NB4 (cell line): ENCODE data around the gene SYT2.

Experiments used
- MYC ChIP-seq: IDR thresholded peaks from 2 replicates; pipeline ENCODE4 v1.6.1; 2011; ENCODE audit warnings: low read depth, low read length
- POLR2A ChIP-seq: IDR thresholded peaks from 2 replicates; pipeline ENCODE4 v1.6.1; 2011; ENCODE audit warnings: mild to moderate bottlenecking; ENCODE audit not compliant: insufficient read length; ENCODE audit errors: extremely low read depth
- TF ChIP-seq, protein P1 (sequence below): IDR thresholded peaks from one replicate; pipeline ENCODE4 v1.5.1; 2012; ENCODE audit warnings: low read depth, low read length
- TF ChIP-seq, protein P2 (sequence below): IDR thresholded peaks from 2 replicates; pipeline ENCODE4 v1.6.1; 2011; ENCODE audit warnings: low read depth, low read length

DNA sequence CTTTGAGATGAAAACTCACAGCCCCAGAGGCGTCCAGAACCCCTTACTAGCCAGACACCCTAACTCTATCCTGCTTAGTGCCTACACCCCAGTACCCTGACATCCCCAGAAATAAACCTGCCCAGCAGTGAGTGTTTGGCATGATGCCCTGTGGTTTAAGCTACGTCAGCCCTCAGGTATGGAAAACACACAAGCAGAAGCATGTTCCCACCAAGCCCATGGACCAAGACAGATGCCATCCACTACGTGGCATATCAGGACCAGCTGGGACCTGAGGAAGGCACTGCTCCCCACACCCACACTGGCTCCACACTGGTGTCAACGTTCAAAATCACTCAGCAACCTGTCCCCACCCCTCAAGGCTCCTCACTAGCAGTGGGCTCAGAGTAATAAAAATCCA, 116.4 kb downstream of the SYT2 start:
- TF ChIP-seq, protein P1, sequence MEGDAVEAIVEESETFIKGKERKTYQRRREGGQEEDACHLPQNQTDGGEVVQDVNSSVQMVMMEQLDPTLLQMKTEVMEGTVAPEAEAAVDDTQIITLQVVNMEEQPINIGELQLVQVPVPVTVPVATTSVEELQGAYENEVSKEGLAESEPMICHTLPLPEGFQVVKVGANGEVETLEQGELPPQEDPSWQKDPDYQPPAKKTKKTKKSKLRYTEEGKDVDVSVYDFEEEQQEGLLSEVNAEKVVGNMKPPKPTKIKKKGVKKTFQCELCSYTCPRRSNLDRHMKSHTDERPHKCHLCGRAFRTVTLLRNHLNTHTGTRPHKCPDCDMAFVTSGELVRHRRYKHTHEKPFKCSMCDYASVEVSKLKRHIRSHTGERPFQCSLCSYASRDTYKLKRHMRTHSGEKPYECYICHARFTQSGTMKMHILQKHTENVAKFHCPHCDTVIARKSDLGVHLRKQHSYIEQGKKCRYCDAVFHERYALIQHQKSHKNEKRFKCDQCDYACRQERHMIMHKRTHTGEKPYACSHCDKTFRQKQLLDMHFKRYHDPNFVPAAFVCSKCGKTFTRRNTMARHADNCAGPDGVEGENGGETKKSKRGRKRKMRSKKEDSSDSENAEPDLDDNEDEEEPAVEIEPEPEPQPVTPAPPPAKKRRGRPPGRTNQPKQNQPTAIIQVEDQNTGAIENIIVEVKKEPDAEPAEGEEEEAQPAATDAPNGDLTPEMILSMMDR, result no peak
- TF ChIP-seq POLR2A, result no peak
- TF ChIP-seq MYC, result no peak
- TF ChIP-seq, protein P2, sequence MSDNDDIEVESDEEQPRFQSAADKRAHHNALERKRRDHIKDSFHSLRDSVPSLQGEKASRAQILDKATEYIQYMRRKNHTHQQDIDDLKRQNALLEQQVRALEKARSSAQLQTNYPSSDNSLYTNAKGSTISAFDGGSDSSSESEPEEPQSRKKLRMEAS, result no peak
